EL (cell line): Measurements from ENCODE around the gene RNF26.

ENCODE experiments used
- DNase-seq: peaks from one replicate; pipeline ENCODE4 v3.0.0-alpha.2; 2016

Gene RNF26

GRCh38 chr11:119336744-119337469 is 2.6 kb downstream of the RNF26 start:
- no peak for DNase-seq

- DNase-seq: peak; percentile 83
Measured at GRCh38 chr11:119337581-119338317, 3.4 kb downstream of the RNF26 start.

GRCh38 chr11:119338318-119338890 is 4.1 kb downstream of the RNF26 start:
- peak; percentile 86 for DNase-seq

- no peak for DNase-seq
Measured at GRCh38 chr11:119338965-119339588, 4.8 kb downstream of the RNF26 start.

- peak; percentile 64 for DNase-seq
Measured at GRCh38 chr11:119339589-119340334, 5.4 kb downstream of the RNF26 start.

GRCh38 chr11:119340335-119341221 is 6.3 kb downstream of the RNF26 start, which contains the start of gene C1QTNF5:
Gene C1QTNF5, minus strand, starts transcription at chr11:119340883. Its CDS starts 486 bp downstream, at chr11:119340397.
- DNase-seq: peak; percentile 72

GRCh38 chr11:119341222-119342022 is 7.1 kb downstream of the RNF26 start:
- no peak for DNase-seq

GRCh38 chr11:119342023-119342300 is 7.6 kb downstream of the RNF26 start:
- DNase-seq: no peak

GRCh38 chr11:119342362-119343130 is 8.2 kb downstream of the RNF26 start:
- DNase-seq: no peak

GRCh38 chr11:119343726-119344125 is 9.4 kb downstream of the RNF26 start:
- DNase-seq: no peak

- no peak for DNase-seq
Measured at GRCh38 chr11:119344291-119345010, 10.1 kb downstream of the RNF26 start.

GRCh38 chr11:119345685-119346084 is 11.4 kb downstream of the RNF26 start:
- no peak for DNase-seq

- DNase-seq: no peak
Measured at GRCh38 chr11:119346605-119347004, 12.3 kb downstream of the RNF26 start, which contains the start of gene MFRP. Gene MFRP, minus strand, starts transcription at chr11:119346705. Its CDS starts 192 bp downstream, at chr11:119346513.

- DNase-seq: peak; percentile 24
Measured at GRCh38 chr11:119347242-119347641, 12.9 kb downstream of the RNF26 start.

- no peak for DNase-seq
Measured at GRCh38 chr11:119347940-119348605, 13.7 kb downstream of the RNF26 start.

GRCh38 chr11:119350302-119350701 is 16.0 kb downstream of the RNF26 start:
- DNase-seq: no peak

- no peak for DNase-seq
Measured at GRCh38 chr11:119351232-119351631, 16.9 kb downstream of the RNF26 start.

GRCh38 chr11:119352857-119353260 is 18.5 kb downstream of the RNF26 start:
- no peak for DNase-seq
